ENCODE measurements around the gene KCTD16.

Gene KCTD16

DNA sequence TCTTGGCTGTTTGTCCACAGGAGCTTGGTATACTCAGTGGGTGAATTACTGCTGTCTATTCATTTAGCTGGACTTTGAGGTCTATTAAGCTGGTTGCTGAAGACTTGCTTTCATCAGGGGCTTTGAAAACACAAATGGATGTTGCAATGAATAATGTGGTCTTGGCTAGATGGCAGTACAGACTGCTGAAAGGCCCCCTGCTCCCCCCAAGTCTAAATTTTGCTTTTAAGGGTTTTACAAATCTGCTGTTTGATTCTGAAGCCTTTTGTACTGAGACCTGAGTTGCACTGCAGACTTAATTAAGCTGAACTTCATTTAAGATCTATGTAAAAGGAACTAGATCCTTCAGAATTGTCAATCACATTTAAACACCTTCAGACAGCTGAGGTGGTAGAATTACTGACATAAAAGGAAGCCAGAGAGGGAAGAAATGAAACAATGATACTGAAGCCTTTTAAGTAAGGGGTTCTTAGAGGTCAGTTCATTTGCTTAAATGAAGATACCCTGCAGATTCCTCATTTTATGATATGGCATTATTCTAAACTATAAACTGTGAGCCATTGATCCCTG, 37.3 kb downstream of the KCTD16 start:
- DNase-seq (ENCODE audit: low read depth) = no peak

DNA sequence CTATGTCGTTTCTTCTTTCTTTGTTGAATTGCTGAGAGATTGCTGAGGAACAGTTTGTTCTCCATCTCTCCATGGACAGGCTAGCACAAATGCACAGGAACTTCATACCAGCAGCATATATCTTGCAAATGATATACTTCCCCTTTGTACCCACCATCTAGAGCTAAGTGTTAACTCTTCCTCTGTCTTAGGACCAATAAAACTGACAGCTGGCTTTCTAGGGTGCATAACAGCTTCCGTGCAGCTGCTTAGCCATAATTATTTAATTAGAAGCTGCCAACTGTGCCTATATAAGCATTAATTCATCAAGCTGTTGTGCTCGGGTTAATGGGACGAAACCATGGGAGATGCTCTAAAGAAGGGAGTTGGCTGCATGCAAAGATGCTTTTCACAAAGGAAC, 38.7 kb downstream of the KCTD16 start:
- DNase-seq (ENCODE audit: low read depth) = no peak

DNA sequence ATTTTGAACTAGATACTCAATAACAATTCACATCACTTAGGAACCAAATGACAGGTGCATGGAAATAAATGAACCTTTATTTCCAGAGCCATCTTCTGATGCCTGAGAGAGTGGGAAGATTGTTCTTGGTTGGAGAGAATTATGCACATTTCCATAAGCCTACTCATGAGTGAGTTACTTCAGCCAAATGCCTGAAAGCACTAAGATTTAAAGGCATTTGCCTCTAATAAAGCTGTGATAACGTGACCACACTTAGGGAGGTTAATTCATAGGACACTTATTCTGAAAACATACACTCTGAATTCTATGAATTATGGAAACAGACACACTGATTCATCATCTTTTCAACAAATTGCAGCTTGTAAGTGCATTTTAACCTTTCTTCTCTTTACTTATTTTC, 40.0 kb downstream of the KCTD16 start:
- no peak for DNase-seq (ENCODE audit: low read depth)

DNA sequence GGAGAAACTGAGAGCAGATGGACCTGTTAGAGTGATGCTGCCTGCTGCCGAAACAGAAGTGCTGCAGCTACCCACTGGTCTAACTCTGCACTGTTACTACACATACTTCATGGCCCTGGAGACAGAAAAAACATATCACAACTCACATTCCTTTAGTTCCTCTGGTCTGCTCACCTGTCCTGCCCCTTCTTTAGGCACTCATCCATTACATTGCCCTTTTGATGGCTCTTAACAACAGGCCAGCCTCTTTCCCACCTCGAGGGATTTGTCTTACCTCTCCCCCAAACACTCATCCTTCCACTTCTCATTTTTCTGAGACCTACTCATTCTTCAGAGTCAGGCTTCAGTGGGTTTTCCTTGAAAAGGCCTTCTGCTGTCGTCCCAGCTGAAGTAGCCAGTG, 49.2 kb downstream of the KCTD16 start:
- no peak for DNase-seq (ENCODE audit: low read depth)

DNA sequence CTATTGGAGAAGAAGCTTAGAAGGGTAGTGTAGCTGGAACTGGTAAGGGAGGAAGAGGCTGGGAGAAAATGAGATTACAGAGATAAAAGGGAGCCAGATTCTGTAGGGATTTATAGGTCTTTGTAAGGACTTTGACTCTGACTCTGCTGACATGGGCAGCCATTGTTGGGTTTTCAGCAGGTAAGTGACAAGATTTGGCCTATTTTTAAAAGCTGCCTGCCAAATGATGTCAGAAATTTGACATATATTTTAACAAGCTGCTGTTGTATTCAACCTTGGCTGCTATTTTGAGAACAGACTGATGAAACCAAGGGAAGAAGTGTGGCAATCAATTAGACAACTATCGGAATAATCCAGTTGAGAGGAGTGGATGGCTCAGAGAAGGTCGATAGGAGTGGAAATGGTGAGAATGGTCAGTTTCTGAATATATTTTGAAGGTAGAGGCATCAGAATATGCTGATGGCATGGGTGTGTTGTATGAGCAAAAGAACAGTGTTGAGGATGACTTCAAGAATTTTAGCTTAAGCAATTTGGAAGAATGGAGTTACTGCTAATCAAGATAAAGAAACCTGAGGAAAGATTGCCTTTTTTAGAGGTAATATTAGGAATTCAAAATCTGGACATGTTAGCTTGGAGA, 56.8 kb downstream of the KCTD16 start:
- no peak for DNase-seq (ENCODE audit: low read depth)

DNA sequence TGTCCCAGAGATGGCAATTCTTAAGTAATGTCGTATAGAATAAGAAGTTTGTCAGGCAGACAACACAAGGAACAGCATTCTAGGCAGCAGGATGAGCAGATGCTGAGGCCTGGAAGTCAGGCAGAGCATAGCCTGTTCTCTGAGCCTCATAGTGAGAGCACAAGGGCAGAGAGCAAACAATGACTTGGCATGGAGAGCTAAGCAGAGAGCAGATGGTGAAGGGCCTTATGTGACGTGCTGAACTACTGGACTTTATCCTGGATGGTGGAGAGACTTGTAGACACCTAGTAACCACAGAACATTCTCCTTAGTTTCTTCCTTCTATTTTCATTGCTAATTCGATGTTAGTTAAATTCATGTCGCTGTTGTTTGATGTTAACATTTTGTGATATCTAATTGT, 60.1 kb downstream of the KCTD16 start:
- no peak for DNase-seq (ENCODE audit: low read depth)

DNA sequence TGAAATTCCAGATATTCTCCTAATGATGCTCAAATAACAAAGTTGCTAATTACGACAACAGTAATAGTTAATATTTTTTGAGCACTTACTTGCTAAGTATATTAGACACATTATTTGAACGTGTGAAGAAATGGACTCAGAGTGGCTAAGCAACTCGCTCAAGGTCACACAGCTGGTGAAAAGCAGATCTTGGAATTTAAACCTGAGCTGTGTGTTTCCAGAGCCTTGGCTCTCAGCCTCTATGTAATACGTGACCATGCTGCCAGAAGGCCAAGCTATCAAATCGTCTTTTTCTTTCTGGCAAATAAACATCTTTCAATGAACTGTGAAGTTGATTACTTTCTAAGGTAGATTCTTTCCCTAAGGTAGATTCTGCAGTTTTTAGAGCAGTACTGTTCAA, 61.6 kb downstream of the KCTD16 start:
- DNase-seq (ENCODE audit: low read depth) = no peak

DNA sequence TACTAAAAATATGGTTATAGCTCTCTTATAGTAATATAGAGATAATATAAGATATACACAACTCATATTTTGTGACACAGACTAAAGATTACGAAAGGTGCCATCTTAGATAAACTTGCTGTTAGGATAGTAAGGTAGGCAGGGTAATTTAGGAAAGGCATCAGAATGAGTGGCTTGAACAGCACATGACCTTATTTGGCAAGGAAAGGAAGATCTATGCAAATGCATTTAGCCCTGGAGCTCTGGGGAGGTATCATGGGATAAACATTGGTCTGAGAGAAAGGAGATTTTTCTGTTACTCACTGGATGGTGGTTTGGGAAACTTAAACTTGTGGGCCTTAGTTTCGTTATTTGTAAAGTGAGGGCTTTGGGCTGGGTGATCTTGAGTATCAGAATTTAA, 65.8 kb downstream of the KCTD16 start:
- DNase-seq (ENCODE audit: low read depth) = no peak

DNA sequence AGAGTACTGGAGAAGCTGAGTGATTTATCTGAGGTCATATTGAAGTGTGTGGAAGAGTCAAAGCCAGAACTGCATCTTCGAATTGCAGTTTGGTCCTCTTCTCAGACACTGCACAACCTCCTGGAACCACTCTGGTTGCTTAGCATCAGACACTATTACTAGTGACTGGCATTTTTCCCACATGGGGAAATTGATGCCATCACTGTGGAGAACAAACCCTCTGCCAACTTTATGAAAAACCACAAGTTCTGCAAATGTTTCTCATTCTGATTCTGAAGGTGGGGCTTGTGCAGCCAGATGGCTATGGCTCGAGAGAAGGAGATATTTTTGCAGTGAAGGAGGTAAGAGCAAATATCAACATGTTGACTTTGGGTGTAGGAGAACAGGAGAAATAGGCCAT, 67.2 kb downstream of the KCTD16 start:
- DNase-seq (ENCODE audit: low read depth) = no peak

DNA sequence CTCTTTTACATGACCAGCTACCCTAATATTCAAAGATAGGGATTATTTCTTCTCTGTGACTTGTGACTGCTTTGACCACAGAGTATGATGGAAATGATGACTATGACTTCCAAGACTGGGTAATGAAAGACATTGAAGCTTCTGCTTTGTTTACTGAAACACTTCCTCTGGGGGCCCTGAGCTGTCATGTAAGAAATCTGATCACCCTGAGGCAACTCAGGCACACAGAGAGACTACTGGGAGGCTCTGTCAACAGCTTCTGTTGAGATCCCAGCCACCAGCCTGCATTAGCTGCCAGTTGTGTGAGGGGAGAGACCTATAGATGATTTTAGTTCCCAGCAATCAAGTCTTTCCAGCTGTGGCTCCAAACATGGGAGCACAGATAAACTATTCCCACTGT, 76.5 kb downstream of the KCTD16 start:
- no peak for DNase-seq (ENCODE audit: low read depth)

DNA sequence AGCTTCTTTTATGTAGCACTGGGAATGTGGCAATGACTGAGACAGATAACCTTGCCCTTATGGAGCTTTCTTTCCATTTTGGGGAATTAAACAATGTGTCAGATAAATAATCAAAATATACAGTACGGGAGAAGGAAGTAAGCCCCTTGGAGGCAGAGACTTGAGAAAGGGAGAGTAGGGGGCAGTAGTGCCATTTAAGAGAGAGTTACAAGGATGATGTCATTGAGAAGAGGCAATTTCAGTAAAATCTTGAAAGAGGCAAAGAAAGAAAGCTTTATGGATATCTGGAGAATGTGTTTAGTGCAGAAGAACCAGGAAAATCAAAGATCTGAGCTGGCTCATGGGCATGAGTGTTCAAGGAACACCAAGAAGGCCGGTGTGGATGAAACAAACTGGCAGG, 77.3 kb downstream of the KCTD16 start:
- no peak for DNase-seq (ENCODE audit: low read depth)

DNA sequence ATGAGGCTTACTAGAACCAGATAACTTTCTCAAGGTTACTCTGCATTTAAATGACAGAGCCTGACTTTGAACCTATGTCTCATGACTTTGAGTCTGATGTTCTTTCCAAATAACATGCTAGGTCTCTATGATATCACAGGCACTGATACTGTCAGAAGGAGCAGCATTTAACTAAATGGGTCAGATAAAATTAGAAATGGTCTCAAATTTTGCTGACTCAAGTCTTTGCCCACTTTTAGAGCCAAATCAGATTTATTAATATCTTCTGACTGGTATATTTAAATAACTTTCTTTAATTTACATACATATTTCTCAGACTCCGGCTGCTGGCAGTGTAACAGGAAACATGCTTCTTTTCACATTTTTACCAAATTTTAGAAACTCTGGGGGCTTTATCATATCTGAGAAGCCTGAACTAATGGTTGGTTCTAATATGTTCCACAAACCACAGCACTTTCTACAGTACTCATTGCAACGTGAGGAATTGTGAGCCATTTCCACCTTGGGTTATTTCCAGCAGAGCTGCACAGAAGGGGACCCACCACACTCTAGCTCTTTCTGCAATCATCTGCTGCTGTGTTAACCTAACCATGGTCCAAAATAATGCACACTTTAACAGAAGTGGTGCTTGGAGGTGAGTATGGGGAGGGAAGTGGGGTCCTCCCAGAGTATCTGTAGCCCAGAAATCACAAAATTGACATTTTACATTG, 79.2 kb downstream of the KCTD16 start:
- no peak for DNase-seq (ENCODE audit: low read depth)

DNA sequence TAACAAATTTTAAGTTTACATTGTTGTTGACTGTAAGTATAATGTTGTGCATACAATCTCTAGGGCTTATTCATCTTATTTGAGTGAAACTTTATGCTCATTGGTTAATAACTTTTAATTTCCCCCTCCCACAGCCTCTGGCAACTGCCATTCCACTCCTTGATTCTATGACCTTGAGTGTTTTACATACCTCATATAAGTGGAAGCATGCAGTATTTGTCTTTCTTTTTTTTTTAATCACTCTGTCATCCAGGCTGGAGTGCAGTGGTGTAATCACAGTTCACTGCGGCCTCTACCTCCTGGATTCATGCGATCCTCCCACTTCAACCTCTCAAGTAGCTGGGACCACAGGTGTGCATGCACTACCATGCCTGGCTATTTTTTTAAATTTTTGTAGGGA, 83.9 kb downstream of the KCTD16 start:
- no peak for DNase-seq (ENCODE audit: low read depth)

DNA sequence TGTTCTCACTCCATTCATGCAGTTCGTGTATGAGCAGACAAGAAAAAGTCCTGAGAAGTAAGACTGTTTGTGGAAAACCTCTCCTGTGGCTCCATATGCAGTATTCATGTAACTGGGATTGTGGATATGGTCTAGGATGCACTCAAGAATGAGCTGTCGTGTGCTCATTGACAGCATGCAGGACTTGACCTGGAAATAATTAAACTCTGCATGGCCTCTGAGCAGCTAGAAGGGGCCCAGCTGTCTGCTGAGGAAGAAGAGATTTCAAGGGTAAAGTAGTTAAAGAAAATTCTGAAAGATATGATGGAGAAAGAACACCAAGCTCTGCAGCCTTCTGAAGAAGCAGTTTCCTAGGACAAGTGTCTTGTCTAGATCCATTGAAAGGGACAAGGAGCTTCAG, 89.4 kb downstream of the KCTD16 start:
- no peak for DNase-seq (ENCODE audit: low read depth)

DNA sequence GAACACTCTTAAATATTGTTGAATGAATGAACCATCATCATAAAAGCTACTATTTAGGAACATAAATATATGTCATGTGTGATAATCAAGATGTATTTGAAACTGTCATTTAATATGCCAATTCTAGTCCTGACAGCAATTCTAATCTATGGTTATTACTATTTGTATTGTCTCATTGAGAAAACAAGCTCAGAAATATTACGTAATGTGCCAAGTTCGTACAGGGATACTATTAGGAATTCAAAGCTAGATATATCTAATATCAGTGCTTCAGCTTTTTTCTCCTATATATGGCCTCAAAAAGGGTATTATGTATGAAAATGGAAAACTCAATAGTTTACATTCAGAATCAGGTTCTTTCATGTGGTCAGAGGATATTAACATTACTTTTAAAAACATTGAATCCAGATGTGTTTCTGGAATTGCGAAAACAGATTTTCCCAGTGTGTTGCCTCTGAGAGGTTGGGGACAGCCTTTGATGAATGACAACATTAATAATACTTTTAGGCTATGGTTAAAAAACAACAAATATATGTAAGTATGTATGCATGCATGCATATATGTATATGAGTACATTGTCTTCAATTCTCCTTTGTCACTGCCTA, 95.1 kb downstream of the KCTD16 start:
- no peak for DNase-seq (ENCODE audit: low read depth)

DNA sequence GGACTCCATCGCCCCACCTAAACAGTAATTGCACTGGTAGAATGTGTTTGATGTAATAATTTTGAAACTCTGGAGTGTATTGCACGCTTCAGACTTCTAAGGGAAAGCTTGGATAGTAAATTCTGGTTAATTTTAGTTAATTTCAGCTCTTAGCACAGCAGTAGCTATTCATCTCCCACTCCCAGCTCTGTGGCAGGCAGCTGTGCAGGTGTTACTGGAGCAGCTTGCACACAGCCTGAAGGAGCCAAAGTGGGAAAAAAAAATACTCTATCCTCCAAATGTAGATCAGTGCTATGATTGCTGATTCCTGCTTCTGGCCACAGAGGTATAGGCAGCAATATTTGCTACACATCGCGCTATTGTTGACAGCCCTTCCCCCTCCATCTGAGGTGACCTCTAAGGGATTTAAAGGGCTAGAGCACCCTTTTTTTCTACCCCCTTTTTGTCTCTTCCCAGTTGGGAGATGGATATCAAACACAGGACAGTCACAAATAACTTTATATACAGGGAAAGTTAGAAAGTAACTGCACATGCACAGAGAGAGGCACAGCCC, 97.4 kb downstream of the KCTD16 start:
- no peak for DNase-seq (ENCODE audit: low read depth)

DNA sequence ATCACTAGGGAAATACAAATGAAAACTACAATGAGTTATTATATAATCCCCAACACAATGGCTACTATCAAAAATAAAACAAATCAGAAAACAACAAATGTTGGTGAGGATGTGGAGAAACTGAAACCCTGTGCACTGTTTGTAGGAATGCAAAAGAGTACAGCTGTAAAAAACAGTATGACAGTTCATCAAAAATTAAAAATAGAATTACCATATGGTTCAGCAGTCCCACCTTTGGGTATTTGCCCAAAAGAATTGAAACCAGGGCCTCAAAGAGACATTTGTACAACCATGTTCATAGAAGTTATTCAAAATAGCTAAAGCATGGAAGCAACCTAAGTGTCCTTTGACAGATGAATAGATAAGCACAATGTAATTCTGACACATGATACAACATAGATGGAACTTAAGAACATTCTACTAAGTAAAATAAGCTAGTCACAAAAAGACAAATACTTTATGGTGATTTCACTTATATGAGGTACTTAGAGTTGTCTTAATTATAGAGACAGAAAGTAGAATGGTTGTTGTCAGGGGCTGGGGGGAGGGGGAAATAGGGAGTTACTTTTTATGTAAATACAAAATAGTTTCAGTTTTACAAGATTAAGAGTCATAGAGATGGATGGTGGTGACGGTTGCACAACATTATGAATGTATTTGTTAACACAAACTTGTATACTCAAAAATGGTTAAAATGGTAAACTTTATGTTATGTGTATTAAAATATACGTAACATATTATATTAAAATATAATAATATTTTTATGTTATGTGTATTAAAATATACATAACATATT, 102.8 kb downstream of the KCTD16 start:
- no peak for DNase-seq (ENCODE audit: low read depth)

DNA sequence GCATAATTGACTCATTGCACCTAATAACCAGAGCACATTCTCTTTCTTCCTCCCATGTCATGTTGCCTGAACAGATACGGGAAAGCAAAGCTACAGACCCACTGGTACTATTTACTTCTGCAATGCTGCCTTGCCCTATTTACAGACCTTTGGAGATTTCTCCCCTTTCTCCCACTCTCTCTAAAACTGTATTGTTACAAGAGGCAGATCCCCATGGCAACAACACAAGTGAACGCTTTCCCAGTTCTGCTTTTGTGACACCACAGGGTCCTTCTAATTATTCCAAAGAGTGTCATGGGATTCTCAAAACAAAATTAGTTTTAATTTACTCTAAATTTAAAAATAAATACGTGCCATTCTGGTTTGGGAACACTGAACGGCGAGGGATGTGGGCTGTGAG, 104.7 kb downstream of the KCTD16 start:
- no peak for DNase-seq (ENCODE audit: low read depth)

DNA sequence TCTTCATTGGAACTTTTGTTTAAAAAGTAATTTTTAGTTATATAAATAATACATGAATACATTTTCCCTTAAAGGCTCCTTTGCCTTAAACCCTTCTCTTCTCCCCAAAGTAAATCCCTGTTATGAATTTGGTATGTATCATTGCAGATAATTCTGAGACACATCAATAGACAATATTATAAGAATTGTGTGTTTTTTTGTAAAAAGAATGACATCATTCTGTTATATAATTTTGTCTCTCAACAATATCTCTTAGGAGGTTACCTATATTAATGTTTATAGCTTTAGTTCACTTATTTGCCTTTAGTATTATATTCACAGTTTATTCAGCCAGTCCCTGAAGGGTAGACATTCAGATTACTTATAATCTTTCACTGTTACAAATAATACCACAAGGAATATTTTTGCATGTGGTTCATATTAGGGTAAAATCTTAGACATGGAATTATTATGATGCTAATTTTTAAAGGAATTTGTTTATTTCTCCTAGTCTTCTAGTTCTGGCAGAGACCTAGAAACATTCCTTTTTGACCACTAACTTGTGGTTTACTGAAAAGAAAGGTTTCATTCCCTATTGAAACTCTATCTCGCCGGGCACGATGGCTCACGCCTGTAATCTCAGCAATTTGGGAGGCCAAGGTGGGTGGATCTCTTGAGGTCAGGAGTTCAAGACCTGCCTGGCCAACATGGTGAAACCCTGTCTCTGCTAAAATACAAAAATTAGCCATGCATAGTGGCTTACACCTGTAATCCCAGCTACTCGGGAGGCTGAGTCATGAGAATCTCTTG, 105.6 kb downstream of the KCTD16 start:
- no peak for DNase-seq (ENCODE audit: low read depth)

DNA sequence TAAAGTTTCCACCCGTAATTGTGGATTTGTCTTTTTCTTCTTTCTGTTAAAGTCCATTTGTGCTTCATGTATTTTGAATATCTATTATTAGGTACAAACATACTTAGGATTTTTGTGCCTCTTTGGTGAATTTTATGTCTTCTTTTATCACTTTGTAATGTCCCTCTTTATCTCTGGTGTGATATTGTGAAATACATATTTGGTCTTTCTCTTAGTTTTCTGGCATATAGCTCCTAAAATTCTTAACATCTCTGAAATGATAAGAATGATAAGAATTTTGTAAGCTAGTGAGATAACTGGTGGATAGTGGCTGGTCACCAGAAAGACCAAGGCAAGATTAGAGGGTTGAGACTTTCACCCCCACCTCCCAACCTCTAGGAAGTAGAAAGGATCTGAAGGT, 111.1 kb downstream of the KCTD16 start:
- no peak for DNase-seq (ENCODE audit: low read depth)

DNA sequence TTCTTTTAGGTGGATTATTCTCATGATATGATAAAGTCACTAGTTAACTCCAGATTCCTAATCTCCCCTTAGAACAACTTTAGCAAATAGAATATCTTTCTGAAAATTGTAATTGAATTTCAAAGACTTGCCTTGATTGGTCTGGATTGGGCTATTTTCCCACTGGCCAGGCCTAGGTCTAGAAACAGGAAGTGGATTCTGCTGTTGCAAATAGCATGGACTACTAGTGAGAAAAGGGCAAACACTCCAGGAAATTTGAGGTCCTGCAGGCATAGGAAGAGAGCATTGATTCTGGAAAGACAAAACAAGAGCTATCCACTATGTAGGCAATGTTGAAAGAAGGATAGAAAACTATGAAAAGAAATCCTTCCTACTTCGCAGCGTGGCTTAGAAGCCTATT, 113.4 kb downstream of the KCTD16 start:
- DNase-seq (ENCODE audit: low read depth) = no peak
